Activated T-cell treated with anti-CD3 and anti-CD28 coated beads, Interleukin-2, amount 50 U/mL, for 1 hour (primary cell): ENCODE data around the gene CST7.

Source experiments
- DNase-seq: peaks from one replicate; pipeline ENCODE4 v3.0.0-alpha.2; 2020

CST7 gene

GRCh38 chr20:25006431-25007167, 57.5 kb downstream of the CST7 start:
- no peak for DNase-seq

GRCh38 chr20:25007491-25008305, 58.6 kb downstream of the CST7 start:
- peak; percentile 8 for DNase-seq

DNA sequence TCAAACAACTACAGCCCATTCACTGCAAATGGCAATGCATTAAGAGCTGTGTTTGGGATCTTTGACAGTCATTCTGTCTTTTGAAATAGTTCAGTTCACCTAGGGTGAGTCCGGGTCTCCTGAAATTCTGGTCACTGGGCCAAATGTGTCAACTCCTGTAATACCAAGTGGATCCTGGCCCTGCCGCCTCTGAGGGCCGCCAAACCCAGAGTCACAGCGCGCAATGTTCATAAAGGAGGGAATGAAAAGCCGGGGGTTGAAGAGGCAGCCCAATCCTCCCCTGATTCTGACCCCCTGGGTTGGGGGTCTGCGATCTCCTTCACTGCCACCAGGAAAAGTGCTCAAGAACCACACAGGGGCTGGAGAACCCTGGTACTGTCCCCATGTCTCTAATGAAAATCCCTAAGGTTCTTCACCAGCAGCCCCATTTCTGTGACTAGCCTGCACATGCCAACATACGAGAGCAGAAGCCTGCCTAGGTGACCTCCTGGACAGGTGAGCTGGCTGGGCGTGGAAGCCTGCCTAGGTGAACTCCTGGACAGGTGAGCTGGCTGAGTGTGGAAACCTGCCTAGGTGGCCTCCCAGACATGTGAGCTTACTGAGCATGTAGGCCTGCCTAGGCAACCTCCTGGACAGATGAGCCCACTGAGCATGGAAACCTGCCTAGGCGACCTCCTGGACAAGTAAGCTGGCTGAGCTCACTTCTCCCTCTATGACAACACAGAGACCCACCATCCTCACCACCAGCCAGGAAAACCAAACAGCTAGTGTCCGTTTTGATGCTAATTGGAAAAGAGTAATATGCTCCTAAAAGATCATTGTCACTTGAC, 59.5 kb downstream of the CST7 start:
- DNase-seq, result peak; percentile 2
